GM23248 (cell line): Measurements from ENCODE around the gene LDB2. TPM values are rescaled to one million over a fixed set of nuclear protein-coding genes. Genes with fewer than 3 reads are reported as not detected.

Experiments used
- DNase-seq: peaks from one replicate; pipeline ENCODE4 v3.0.0-alpha.2; 2015
- H2AFZ ChIP-seq: fragments of 200-600 bp; sonication (generic); 2 replicates; pipeline ENCODE4 v1.6.1; 2016; ENCODE audit warnings: antibody characterized with exemption
- H3F3A ChIP-seq: fragments of 200-600 bp; sonication (generic); 2 replicates; pipeline ENCODE4 v1.6.1; 2016; ENCODE audit warnings: mild to moderate bottlenecking, antibody characterized with exemption, mixed run types; ENCODE audit not compliant: insufficient read depth
- H3K27ac ChIP-seq: fragments of 200-600 bp; sonication (generic); 2 replicates; pipeline ENCODE4 v1.5.1; 2016; ENCODE audit warnings: mild to moderate bottlenecking
- H3K27me3 ChIP-seq: fragments of 200-600 bp; sonication (generic); replicated peaks from 2 replicates; pipeline ENCODE4 v1.6.1; 2016; ENCODE audit warnings: mild to moderate bottlenecking; ENCODE audit not compliant: insufficient read depth
- H3K36me3 ChIP-seq: fragments of 200-600 bp; sonication (generic); 2 replicates; pipeline ENCODE4 v1.6.1; 2016; ENCODE audit warnings: low read depth, mild to moderate bottlenecking
- H3K4me1 ChIP-seq: fragments of 200-600 bp; sonication (generic); 2 replicates; pipeline ENCODE4 v1.6.1; 2016; ENCODE audit warnings: mild to moderate bottlenecking; ENCODE audit not compliant: insufficient read depth
- H3K4me2 ChIP-seq: fragments of 200-600 bp; sonication (generic); one replicate; pipeline ENCODE4 v1.6.1; 2016; ENCODE audit warnings: mild to moderate bottlenecking; ENCODE audit not compliant: unreplicated experiment
- H3K4me3 ChIP-seq: fragments of 200-600 bp; sonication (generic); 2 replicates; pipeline ENCODE4 v1.5.1; 2016; ENCODE audit warnings: mild to moderate bottlenecking
- H3K79me2 ChIP-seq: fragments of 200-600 bp; sonication (generic); 2 replicates; pipeline ENCODE4 v1.6.1; 2016; ENCODE audit warnings: mild to moderate bottlenecking; ENCODE audit not compliant: insufficient read depth
- H3K9ac ChIP-seq: fragments of 200-600 bp; sonication (generic); 2 replicates; pipeline ENCODE4 v1.6.1; 2016; ENCODE audit warnings: mild to moderate bottlenecking
- H3K9me2 ChIP-seq: fragments of 200-600 bp; sonication (generic); 2 replicates; pipeline ENCODE4 v1.6.1; 2016; ENCODE audit warnings: mixed run types, mild to moderate bottlenecking, moderate library complexity; ENCODE audit not compliant: insufficient read depth
- H3K9me3 ChIP-seq: fragments of 200-600 bp; sonication (generic); one replicate; pipeline ENCODE4 v1.6.1; 2017; ENCODE audit warnings: low read depth
- H4K20me1 ChIP-seq: fragments of 200-600 bp; sonication (generic); 2 replicates; pipeline ENCODE4 v1.6.0; 2016; ENCODE audit not compliant: insufficient read depth
- EZH2 ChIP-seq: fragments of 200-600 bp; sonication (generic); IDR thresholded peaks from 2 replicates; pipeline ENCODE4 v1.6.1; 2018; ENCODE audit warnings: antibody characterized with exemption, mild to moderate bottlenecking; ENCODE audit not compliant: insufficient read depth, poor library complexity, severe bottlenecking
- EZH2phosphoT487 ChIP-seq: fragments of 200-600 bp; sonication (generic); IDR thresholded peaks from 2 replicates; pipeline ENCODE4 v1.6.1; 2018; ENCODE audit warnings: antibody characterized with exemption, moderate library complexity, mild to moderate bottlenecking, low read depth; ENCODE audit not compliant: insufficient read depth
- WGBS, 2 experiments: methylation state at CpG; one replicate each; pipeline ENCODE4 v1.1.6; 2015 to 2017; ENCODE audit warnings: low lambda C conversion rate in 2 of 2, low coverage in 1 of 2; ENCODE audit errors: missing lambda C conversion rate in 2 of 2; 5-methylcytosine and 5-hydroxymethylcytosine counted together
- in situ Hi-C: fragments of 300-500 bp; cut with MboI; formaldehyde crosslinking; loops from 2 replicates; pipeline ENCODE4 v1.15.0; 2020
- polyA plus RNA-seq: library from polyadenylated mRNA; unstranded; fragments of >200 nt; fragmentation: Nextera tagmentation; extraction: Ambion mirVana; gene quantifications from 2 replicates; pipeline ENCODE4 v1.2.1, GENCODE V29; 2016
- total RNA-seq: library from RNA; depleted of rRNA; stranded (reverse); fragments of >200 nt; shearing (Covaris generic); gene quantifications from 2 replicates; pipeline ENCODE4 v1.2.3, GENCODE V29; 2014

Gene LDB2
- total and polyA plus RNA-seq, 2 experiments from 2014 or later, result 52.8 to 76.6 TPM

- Histone ChIP-seq H3K4me1 (peaks cover 6% of the 10 kb centered on the region; the same call in 1 of the 2 replicates), H2AFZ (no peak overlapping the region), H3K9ac (no peak overlapping the region), H3K9me2 (no peaks in the 10 kb centered on the region), H4K20me1 (no peaks in the 10 kb centered on the region), H3K4me2 (no peak overlapping the region), H3K9me3 (no peaks in the 10 kb centered on the region), H3K27ac (no peak overlapping the region), H3K79me2 (peaks cover 6% of the 10 kb centered on the region; the same call in 1 of the 2 replicates), H3K4me3 (no peak overlapping the region), H3K36me3 (no peaks in the 10 kb centered on the region), H3F3A (no peaks in the 10 kb centered on the region), H3K27me3 (no peaks in the 10 kb centered on the region)
- TF ChIP-seq EZH2phosphoT487 (no peak), EZH2 (no peak)
- in situ Hi-C loops, result no loop called here
- DNase-seq, result no peak
These were observed 170.3 kb downstream of the LDB2 start for GRCh38 chr4:16728111-16728510.

GRCh38 chr4:16727218-16727617, 171.2 kb downstream of the LDB2 start:
- no peak overlapping the region for H3K27ac ChIP-seq
- H3K36me3 ChIP-seq, result no peaks in the 10 kb centered on the region
- H3K9me3 ChIP-seq, result no peaks in the 10 kb centered on the region
- no peak overlapping the region for H2AFZ ChIP-seq
- in situ Hi-C loops, result no loop called here
- peaks cover 6% of the 10 kb centered on the region; the same call in 1 of the 2 replicates for H3K79me2 ChIP-seq
- no peak overlapping the region for H3K4me3 ChIP-seq
- WGBS, 2 experiments, result 93 to 96% methylated on average over 6 of the region's 6 CpGs
- H3K4me2 ChIP-seq, result no peak overlapping the region
- peaks cover 12% of the 10 kb centered on the region for H3K4me1 ChIP-seq
- H3K27me3 ChIP-seq, result no peaks in the 10 kb centered on the region
- H4K20me1 ChIP-seq, result no peaks in the 10 kb centered on the region
- TF ChIP-seq EZH2phosphoT487 (no peak), EZH2 (no peak)
- H3K9ac ChIP-seq, result no peak overlapping the region
- DNase-seq, result no peak
- peaks cover 8% of the 10 kb centered on the region; the same call in 1 of the 2 replicates for H3F3A ChIP-seq
- H3K9me2 ChIP-seq, result no peaks in the 10 kb centered on the region

- TF ChIP-seq EZH2 (no peak), EZH2phosphoT487 (no peak)
- WGBS, 2 experiments, result 83 to 89% methylated on average over 8 of the region's 8 CpGs
- H3K9ac ChIP-seq, result no peak overlapping the region
These were observed 171.9 kb downstream of the LDB2 start for GRCh38 chr4:16726368-16727050.

GRCh38 chr4:16725252-16725651, 173.2 kb downstream of the LDB2 start:
- 91 to 94% methylated on average over 6 of the region's 6 CpGs for WGBS, 2 experiments
- peaks cover 27% of the 10 kb centered on the region for H3F3A ChIP-seq
- DNase-seq, result no peak
- H2AFZ ChIP-seq, result no peak overlapping the region
- H3K4me1 ChIP-seq, result peaks cover 29% of the 10 kb centered on the region
- H4K20me1 ChIP-seq, result no peaks in the 10 kb centered on the region
- H3K9ac ChIP-seq, result no peak overlapping the region
- peaks cover 11% of the 10 kb centered on the region for H3K79me2 ChIP-seq
- in situ Hi-C loops, result no loop called here
- H3K27ac ChIP-seq, result no peak overlapping the region
- H3K27me3 ChIP-seq, result no peaks in the 10 kb centered on the region
- no peaks in the 10 kb centered on the region for H3K36me3 ChIP-seq
- H3K9me2 ChIP-seq, result no peaks in the 10 kb centered on the region
- no peak overlapping the region for H3K4me2 ChIP-seq
- TF ChIP-seq EZH2phosphoT487, result no peak
- no peak for TF ChIP-seq EZH2
- no peak overlapping the region for H3K4me3 ChIP-seq
- no peaks in the 10 kb centered on the region for H3K9me3 ChIP-seq

More at GRCh38 chr4:16726368-16727050, 171.9 kb downstream of the LDB2 start:
- Histone ChIP-seq H3K9me2 (no peaks in the 10 kb centered on the region), H3K36me3 (no peaks in the 10 kb centered on the region), H3K4me2 (no peak overlapping the region), H3K4me1 (peaks cover 17% of the 10 kb centered on the region), H3F3A (peaks cover 15% of the 10 kb centered on the region; the same call in 1 of the 2 replicates), H3K9me3 (no peaks in the 10 kb centered on the region), H3K27me3 (no peaks in the 10 kb centered on the region), H3K27ac (no peak overlapping the region), H3K4me3 (no peak overlapping the region), H3K79me2 (peaks cover 6% of the 10 kb centered on the region; the same call in 1 of the 2 replicates), H2AFZ (no peak overlapping the region), H4K20me1 (no peaks in the 10 kb centered on the region)
- in situ Hi-C loops, result no loop called here
- no peak for DNase-seq
